Measurements from ENCODE around the gene CCNYL1. TPM values are rescaled to one million over a fixed set of nuclear protein-coding genes. Genes with fewer than 3 reads are reported as not detected.
"Not testable (repeated sequence)": the region's sequence is repeated elsewhere in the genome, so short reads cannot be mapped to it uniquely, and the experiment has no call there.

Gene CCNYL1
- total RNA-seq, 1 donor = 10.8 TPM

- Histone ChIP-seq H3K4me3 (ENCODE audit: low read length) (no peak overlapping the region), H3K9me3 (ENCODE audit: low read depth, low read length) (no peaks in the 10 kb centered on the region), H3K4me1 (ENCODE audit: insufficient read depth, low read length) (no peaks in the 10 kb centered on the region)
Measured at GRCh38 chr2:207719008-207719407, 7.6 kb downstream of the CCNYL1 start.

GRCh38 chr2:207719655-207720054 lies 8.2 kb downstream of the CCNYL1 start:
- not testable (repeated sequence) for H3K9me3 ChIP-seq (ENCODE audit: low read depth, low read length); H3K4me3 ChIP-seq (ENCODE audit: low read length); H3K27me3 ChIP-seq (ENCODE audit: insufficient read depth, low read length); H3K4me1 ChIP-seq (ENCODE audit: insufficient read depth, low read length)

More at GRCh38 chr2:207719008-207719407, 7.6 kb downstream of the CCNYL1 start:
- H3K27me3 ChIP-seq (ENCODE audit: insufficient read depth, low read length) = no peaks in the 10 kb centered on the region

GRCh38 chr2:207720517-207721187 lies 9.2 kb downstream of the CCNYL1 start:
- Histone ChIP-seq H3K4me1 (ENCODE audit: insufficient read depth, low read length) (no peaks in the 10 kb centered on the region), H3K9me3 (ENCODE audit: low read depth, low read length) (no peaks in the 10 kb centered on the region), H3K4me3 (ENCODE audit: low read length) (no peak overlapping the region), H3K27me3 (ENCODE audit: insufficient read depth, low read length) (no peaks in the 10 kb centered on the region)

- Histone ChIP-seq H3K27me3 (ENCODE audit: insufficient read depth, low read length) (no peaks in the 10 kb centered on the region), H3K4me1 (ENCODE audit: insufficient read depth, low read length) (peaks cover 4% of the 10 kb centered on the region), H3K9me3 (ENCODE audit: low read depth, low read length) (no peaks in the 10 kb centered on the region), H3K4me3 (ENCODE audit: low read length) (no peak overlapping the region)
Measured at GRCh38 chr2:207722773-207723424, 11.5 kb downstream of the CCNYL1 start.

GRCh38 chr2:207723425-207723787 lies 12.0 kb downstream of the CCNYL1 start:
- H3K9me3 ChIP-seq (ENCODE audit: low read depth, low read length); H3K27me3 ChIP-seq (ENCODE audit: insufficient read depth, low read length); H3K4me3 ChIP-seq (ENCODE audit: low read length); H3K4me1 ChIP-seq (ENCODE audit: insufficient read depth, low read length): not testable (repeated sequence)

- Histone ChIP-seq H3K9me3 (ENCODE audit: low read depth, low read length) (no peaks in the 10 kb centered on the region), H3K27me3 (ENCODE audit: insufficient read depth, low read length) (no peaks in the 10 kb centered on the region)
Measured at GRCh38 chr2:207724113-207724512, 12.7 kb downstream of the CCNYL1 start.

GRCh38 chr2:207725873-207726578 lies 14.6 kb downstream of the CCNYL1 start:
- Histone ChIP-seq H3K9me3 (ENCODE audit: low read depth, low read length) (no peaks in the 10 kb centered on the region), H3K27me3 (ENCODE audit: insufficient read depth, low read length) (no peaks in the 10 kb centered on the region), H3K4me3 (ENCODE audit: low read length) (no peak overlapping the region), H3K4me1 (ENCODE audit: insufficient read depth, low read length) (peaks cover 4% of the 10 kb centered on the region)

More at GRCh38 chr2:207724113-207724512, 12.7 kb downstream of the CCNYL1 start:
- H3K4me1 ChIP-seq (ENCODE audit: insufficient read depth, low read length) = peaks cover 4% of the 10 kb centered on the region
- H3K4me3 ChIP-seq (ENCODE audit: low read length) = no peak overlapping the region

GRCh38 chr2:207727261-207727660 lies 15.8 kb downstream of the CCNYL1 start:
- Histone ChIP-seq H3K4me3 (ENCODE audit: low read length) (no peak overlapping the region), H3K9me3 (ENCODE audit: low read depth, low read length) (no peaks in the 10 kb centered on the region)

GRCh38 chr2:207729465-207729998 lies 18.1 kb downstream of the CCNYL1 start:
- Histone ChIP-seq H3K4me3 (ENCODE audit: low read length) (no peak overlapping the region), H3K4me1 (ENCODE audit: insufficient read depth, low read length) (peaks cover 4% of the 10 kb centered on the region), H3K9me3 (ENCODE audit: low read depth, low read length) (no peaks in the 10 kb centered on the region)

More at GRCh38 chr2:207727261-207727660, 15.8 kb downstream of the CCNYL1 start:
- H3K27me3 ChIP-seq (ENCODE audit: insufficient read depth, low read length) = no peaks in the 10 kb centered on the region
- H3K4me1 ChIP-seq (ENCODE audit: insufficient read depth, low read length) = peaks cover 4% of the 10 kb centered on the region

GRCh38 chr2:207731138-207731537 lies 19.7 kb downstream of the CCNYL1 start:
- no peak overlapping the region for H3K4me3 ChIP-seq (ENCODE audit: low read length)
- H3K4me1 ChIP-seq (ENCODE audit: insufficient read depth, low read length) = peaks cover 4% of the 10 kb centered on the region
- H3K27me3 ChIP-seq (ENCODE audit: insufficient read depth, low read length) = no peaks in the 10 kb centered on the region
- no peaks in the 10 kb centered on the region for H3K9me3 ChIP-seq (ENCODE audit: low read depth, low read length)

More at GRCh38 chr2:207729465-207729998, 18.1 kb downstream of the CCNYL1 start:
- no peaks in the 10 kb centered on the region for H3K27me3 ChIP-seq (ENCODE audit: insufficient read depth, low read length)

- Histone ChIP-seq H3K4me1 (ENCODE audit: insufficient read depth, low read length) (no peaks in the 10 kb centered on the region), H3K4me3 (ENCODE audit: low read length) (no peak overlapping the region), H3K27me3 (ENCODE audit: insufficient read depth, low read length) (no peaks in the 10 kb centered on the region), H3K9me3 (ENCODE audit: low read depth, low read length) (no peaks in the 10 kb centered on the region)
Measured at GRCh38 chr2:207733597-207734240, 22.3 kb downstream of the CCNYL1 start.

- Histone ChIP-seq H3K4me1 (ENCODE audit: insufficient read depth, low read length) (no peaks in the 10 kb centered on the region), H3K4me3 (ENCODE audit: low read length) (no peak overlapping the region), H3K9me3 (ENCODE audit: low read depth, low read length) (no peaks in the 10 kb centered on the region), H3K27me3 (ENCODE audit: insufficient read depth, low read length) (no peaks in the 10 kb centered on the region)
Measured at GRCh38 chr2:207734264-207734635, 22.8 kb downstream of the CCNYL1 start.

- Histone ChIP-seq H3K27me3 (ENCODE audit: insufficient read depth, low read length) (no peaks in the 10 kb centered on the region), H3K4me1 (ENCODE audit: insufficient read depth, low read length) (no peaks in the 10 kb centered on the region), H3K9me3 (ENCODE audit: low read depth, low read length) (no peaks in the 10 kb centered on the region), H3K4me3 (ENCODE audit: low read length) (no peak overlapping the region)
Measured at GRCh38 chr2:207734636-207735512, 23.4 kb downstream of the CCNYL1 start.

GRCh38 chr2:207735513-207735859 lies 24.0 kb downstream of the CCNYL1 start:
- not testable (repeated sequence) for H3K27me3 ChIP-seq (ENCODE audit: insufficient read depth, low read length); H3K9me3 ChIP-seq (ENCODE audit: low read depth, low read length); H3K4me1 ChIP-seq (ENCODE audit: insufficient read depth, low read length); H3K4me3 ChIP-seq (ENCODE audit: low read length)

Data from mononuclear cell (primary cell).